GM18502 (cell line): Measurements from ENCODE around the gene BFAR.
"Not testable (repeated sequence)": the region's sequence is repeated elsewhere in the genome, so short reads cannot be mapped to it uniquely, and the experiment has no call there.

Experiments used
- ATAC-seq: cut with Tn5 transposase; IDR thresholded peaks from one replicate; pipeline ENCODE4 v1.9.1; 2021; ENCODE audit warnings: mild to moderate bottlenecking; ENCODE audit not compliant: unreplicated experiment, poor library complexity

BFAR gene

DNA sequence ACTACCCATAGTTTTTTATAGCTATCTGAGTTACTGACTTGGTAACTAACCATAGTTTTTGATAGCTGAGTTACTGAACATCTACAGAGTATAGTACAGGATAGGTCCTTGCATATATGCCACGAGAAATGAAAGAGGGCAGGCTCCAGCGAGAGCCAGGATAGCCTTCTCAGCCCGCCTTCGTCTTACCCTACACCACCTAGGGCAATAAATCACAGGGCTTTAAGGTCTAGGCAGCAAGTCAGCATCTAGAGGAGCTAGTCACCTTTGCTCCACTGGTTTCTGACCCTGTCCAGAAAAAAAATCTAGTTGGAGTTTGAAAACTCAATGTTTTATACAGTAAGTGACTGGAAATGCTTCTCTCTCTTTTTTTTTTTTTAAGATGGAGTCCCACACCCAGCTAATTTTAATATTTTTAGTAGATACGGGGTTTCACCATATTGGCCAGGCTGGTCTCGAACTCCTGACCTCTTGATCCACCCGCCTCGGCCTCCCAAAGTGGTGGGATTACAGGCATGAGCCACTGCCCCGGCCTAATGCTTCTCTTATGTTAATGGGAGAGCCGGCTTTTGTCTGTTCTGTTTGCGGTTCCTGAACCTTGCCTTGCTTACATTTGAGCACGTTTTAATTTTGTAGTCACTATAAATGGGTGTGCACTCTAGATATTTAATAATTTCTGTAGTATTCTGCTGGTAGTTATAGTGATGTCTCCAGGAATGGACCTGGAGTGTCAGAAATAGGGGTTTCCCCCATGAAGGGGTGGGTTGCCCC, 2.8 kb downstream of the BFAR start:
- no peak for ATAC-seq

DNA sequence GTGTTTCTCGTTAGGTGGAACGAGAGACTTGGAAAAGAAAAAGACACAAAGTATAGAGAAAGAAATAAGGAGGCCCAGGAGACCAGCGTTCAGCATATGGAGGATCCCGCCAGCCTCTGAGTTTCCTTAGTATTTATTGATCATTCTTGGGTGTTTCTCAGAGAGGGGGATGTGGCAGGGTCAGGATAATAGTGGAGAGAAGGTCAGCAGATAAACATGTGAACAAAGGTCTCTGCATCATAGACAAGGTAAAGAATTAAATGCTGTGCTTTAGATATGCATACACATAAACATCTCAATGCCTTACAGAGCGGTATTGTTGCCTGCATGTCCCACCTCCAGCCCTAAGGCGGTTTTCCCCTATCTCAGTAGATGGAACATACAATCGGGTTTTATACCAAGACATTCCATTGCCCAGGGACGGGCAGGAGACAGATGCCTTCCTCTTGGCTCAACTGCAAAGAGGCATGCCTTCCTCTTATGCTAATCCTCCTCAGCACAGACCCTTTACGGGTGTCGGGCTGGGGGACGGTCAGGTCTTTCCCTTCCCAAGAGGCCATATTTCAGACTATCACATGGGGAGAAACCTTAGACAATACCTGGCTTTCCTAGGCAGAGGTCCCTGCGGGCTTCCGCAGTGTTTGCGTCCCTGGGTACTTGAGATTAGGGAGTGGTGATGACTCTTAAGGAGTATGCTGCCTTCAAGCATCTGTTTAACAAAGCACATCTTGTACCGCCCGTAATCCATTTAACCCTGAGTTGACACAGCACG, 3.6 kb downstream of the BFAR start:
- not testable (repeated sequence) for ATAC-seq

DNA sequence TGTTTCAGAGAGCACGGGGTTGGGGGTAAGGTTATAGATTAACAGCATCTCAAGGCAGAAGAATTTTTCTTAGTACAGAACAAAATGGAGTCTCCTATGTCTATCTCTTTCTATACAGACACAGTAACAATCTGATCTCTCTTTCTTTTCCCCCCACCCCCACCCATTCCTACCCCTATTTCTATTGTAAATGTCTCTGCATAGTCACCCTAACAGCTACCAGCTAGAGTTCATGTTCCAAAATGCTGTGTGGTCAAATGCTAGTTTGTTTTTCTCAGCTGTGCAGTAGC, 4.1 kb downstream of the BFAR start:
- not testable (repeated sequence) for ATAC-seq

DNA sequence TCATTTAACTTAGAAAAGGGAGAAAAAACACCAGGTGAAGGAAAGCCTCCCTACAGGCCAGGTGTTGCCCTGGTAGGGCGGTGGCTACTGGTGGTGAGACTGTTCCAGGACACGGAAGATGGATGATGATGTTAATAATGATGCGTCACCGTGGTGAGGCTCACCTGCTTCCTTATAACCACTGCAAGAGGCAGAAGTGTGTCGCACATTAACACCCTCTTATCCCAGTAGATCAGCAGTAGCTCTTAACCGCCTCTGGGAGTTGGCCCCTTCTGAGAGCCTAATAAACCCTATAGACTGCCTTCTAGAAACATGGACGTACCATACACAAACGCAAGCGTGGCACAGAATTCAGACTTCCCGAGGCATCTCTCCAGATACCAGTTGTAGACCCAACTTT, 7.8 kb downstream of the BFAR start:
- ATAC-seq, result no peak

DNA sequence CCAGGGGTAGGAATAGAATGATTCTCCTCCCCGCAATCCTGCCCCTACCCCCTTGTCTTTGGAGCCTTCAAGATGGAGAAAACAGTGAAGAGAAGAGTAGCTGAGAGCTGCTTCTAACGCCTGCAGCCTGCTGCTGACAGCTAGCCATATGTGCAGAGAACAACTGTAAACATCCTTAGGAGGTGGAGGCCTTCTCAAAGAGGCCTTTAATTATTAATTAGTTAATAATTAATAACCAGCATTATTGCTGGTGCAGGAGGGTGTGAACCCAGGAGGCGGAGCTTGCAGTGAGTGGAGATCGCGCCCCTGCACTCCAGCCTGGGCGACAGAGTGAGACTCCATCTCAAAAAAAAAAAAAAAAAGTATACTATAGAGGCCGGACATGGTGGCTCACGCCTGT, 8.5 kb downstream of the BFAR start:
- ATAC-seq, result no peak

DNA sequence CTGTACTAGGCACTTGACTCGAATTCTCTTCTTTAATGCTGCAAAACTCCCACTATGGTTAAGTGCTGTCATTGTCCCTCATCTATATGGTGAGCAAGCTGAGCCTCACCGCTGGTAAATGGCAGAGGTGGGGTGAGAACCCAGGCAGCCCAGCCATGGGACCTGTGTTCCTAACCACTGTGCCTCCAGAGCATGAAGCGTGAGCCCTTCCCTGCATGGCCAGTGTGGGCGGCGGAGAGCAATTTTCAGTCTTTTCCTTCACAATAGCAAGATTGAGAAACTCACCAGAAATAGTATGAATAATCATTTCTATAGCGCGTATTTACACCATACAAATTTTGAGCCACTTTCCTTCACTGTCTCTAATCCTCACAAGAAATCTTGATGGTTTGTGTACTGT, 9.2 kb downstream of the BFAR start:
- no peak for ATAC-seq

DNA sequence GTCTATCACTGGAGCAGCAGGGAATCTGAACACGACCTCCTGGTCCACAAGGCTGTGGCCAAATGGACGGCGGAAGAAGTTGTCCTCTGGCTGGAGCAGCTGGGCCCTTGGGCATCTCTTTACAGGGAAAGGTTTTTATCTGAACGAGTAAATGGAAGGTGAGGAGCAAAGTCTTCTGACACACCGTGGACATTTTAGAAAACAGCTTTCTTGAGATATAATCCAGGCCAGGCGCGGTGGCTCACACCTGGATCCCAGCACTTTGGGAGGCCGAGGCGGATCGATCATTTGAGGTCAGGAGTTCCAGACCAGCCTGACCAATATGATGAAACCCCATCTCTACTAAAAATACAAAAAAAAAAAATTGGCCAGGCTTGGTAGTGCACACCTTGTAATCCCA, 17.1 kb downstream of the BFAR start:
- ATAC-seq, result no peak

DNA sequence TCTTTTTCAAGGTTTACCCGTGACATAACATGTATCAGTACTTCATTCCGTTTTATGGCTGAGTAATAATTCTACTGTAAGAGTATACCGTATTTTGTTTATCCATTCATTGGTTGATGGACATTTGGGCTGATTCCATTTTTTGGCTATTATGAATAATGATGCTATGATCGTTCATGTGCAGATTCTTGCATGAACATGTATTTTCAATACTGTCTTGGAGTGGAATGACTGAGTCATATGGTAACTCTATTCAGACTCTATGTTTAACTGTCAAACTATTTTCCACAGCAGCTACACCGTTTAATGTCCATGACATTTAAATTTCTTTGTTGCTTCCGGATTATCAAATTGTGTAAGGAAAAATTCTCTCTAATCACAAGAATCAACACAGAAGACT, 17.9 kb downstream of the BFAR start:
- ATAC-seq, result no peak

DNA sequence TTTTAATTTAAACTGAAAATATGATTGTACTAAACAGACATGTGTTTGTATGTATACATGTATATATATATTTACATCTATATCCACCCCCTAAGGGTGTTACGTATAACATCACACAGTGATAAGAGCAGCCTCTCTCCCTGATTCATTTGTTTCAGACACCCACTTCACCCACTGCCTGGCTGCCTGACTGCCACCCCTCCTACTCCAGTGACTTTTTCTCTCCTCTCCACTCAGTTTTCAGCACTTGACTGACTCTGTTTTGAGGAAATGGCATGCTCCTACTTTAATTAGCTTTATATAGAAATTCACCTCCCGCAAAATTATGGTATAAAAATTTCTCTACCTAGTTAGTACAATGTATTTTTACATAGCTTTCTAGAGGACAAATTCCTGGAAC, 20.0 kb downstream of the BFAR start:
- no peak for ATAC-seq

DNA sequence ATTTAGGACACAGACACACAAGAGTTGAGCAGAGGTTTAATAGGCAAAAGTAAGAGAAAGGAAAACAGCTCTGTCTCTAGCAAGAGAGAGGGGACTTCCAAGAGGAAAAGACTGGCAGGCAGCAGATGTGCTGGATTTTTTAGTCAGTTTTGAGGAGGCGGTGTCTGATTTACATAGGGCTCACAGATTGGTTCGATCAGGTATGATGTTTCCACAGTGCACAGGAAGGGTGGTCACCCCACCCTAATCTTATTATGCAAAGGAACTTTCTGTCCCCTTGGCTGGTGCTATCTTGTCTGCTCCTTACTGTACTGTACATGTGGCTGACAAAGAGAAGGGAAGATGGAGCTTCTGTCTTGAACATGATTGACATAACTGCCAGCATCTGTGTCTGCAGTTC, 25.3 kb downstream of the BFAR start:
- ATAC-seq, result peak; percentile 95

DNA sequence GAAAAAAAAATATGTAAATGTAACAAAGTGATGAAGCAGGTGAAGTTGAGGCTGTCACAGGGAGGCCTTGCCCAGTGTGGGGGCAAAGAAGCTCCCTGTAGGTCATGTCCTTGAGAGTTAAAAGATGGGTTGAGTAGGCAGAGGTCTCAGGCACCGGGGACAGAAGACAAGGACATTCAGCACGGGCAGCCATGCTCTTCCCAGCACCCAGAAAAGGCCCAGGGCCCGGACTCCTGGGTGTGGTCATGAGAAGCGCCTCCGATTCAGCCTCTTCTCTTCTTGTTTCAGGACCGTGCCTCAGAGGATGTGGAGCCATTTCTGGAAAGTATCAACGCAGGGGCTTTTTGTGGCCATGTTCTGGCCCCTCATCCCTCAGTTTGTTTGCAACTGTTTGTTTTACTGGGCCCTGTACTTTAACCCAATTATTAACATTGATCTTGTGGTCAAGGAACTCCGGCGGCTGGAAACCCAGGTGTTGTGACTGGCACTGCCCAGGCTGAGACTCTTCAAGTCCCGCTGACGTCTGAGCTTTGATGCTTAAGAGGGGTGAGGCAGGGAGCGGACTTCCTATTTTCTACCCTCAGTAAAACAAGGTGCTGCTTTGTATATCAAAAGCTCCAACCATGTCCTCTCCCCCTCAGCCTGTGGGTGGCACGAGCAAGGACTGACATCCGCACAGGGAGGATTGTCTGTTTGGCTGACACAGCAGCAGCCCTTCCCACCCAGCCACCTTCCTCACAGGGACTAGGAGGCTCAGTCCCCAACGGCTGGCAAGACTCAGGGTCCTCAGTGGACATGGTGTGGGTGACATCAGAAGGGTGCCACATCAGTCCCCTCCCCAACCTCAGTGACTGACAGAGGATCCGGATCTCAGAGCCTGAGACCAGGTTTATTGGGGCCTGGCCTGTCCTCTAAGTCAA, 34.9 kb downstream of the BFAR start:
- no peak for ATAC-seq

DNA sequence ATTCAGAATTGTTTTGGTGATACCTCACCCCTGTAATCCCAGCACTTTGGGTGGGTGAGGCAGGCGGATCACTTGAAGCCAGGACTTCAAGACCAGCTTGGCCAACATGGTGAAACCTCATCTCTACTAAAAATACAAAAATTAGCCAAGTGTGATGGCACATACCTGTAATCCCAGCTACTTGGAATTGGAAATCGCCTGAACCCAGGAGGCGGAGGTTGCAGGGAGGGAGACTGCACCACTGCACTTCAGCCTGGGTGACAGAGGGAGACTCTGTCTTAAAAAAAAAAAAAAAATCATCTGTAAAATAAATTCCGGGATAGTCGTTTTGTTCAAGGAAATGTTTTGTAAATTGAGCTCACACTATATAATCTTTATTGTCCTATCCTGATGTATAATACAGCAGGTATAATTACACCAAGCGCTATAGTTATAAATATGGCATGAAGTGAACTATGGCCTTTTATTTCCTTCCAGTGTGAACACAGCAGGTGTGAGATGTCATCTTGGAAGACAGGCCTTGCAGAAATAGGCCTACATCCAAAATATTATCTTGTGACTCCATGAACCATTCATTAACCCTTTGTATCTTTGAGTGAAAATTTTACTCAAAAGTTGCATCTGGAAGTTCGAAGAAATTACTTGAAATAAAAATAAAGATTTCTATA, 35.9 kb downstream of the BFAR start:
- no peak for ATAC-seq

DNA sequence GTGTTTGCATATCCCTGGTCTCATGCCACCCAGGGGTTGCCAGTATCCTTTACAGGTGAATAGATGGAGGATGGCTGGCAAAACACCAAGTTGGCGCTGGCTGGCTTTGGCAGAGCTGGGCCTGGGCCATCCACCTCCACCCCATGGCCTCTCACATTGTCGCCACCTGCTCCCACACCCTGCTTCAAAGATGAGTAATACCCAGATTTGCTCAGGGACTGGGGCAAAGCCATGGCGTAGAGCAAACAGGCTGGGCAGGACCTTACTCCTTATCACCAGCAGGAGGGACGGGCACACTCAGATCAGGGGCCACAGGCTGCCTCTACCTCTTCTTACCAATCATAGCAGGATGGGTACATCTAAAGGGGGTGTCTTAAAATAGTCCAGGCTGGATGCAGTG, 37.0 kb downstream of the BFAR start:
- ATAC-seq, result no peak

DNA sequence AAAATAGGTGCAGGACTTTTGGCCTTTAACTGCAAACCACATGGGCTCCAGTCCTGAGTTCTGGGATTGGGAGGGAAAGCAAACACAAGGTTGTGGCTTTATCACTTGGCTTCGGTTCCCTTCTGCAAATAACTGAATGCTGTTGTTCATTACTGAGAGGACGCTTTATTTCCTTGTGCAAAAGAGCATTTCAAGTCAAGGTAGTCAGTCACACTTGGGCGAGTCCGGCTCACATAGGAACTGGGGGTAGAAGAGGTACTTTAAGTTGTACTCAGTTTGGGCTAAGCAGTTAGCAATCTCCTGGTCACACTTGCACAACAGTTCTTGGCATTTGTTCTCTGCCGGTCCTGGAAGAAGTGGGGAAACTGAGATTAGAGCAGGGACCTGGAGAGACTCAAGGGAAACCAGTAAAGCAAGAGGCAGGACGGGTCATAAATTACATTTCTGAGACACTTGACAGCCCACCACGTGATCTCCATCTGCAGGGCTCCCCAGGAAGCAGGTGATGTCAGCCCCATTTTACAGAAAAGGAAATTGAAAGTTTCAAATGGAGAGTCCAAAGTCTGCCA, 39.7 kb downstream of the BFAR start:
- peak; percentile 72 for ATAC-seq

DNA sequence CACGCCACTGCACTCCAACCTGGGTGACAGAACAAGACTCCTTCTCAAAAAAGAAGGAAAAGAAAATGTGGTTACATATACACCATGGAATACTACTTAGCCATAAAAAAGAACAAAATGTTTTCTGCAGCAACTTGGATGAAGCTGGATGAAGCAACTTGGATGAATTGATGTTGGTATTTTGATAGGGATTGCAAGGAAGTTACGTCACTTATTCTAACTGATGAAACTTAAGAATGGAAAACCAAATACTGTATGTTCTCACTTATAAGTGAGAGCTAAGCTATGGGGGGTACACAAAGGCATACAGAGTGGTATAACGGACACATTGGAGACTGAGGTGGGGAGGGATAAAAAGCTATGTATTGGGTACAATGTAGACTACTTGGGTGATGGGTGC, 43.9 kb downstream of the BFAR start:
- no peak for ATAC-seq

DNA sequence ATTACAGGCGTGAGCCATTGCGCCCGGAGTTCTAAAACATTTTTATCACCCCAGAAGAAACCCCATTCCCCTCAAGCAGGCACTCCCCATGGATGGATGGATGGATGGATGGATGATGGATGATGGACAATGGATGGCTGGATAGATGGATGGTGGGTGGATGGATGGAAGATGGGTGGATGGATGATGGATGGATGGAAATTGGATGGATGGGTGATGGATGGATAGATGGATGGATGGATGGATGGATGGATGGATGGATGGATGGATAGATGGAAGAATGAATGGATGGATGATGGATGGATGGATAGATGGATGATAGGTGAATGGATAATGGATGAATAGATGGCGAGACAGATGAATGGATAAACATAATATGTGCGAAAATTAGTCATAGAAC, 44.9 kb downstream of the BFAR start:
- no peak for ATAC-seq

DNA sequence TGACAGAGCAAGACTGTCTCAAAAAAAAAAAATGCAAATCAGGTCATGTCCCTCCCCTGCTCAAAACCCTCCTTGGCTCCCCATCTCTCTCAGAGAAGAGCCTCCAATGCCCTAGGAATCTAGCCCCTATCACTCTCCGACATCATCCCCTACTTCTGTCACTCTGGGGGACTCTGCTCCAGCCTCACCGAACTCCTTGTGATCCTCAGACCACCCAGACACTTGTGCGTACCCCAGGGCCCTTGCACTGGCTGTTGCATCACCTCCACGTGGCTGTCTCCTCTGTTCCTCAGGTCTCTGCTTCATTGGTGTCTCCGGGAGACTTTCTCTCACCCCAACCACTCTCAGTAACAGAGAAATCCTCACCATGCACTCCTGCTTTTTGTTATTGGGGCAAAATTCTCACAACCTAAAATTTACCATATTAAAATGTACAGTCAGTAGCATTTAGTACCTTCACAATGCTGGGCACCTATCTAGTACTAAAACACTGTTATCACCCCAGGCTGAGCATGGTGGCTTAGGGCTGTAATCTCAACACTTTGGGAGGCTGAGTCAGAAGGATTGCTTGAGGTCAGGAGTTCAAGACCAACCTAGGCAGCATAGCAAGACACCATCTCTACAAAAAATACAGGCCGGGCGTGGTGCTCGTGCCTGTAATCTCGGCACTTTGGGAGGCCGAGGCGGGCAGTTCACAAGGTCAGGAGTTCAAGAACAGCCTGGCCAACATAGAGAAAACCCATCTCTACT, 46.2 kb downstream of the BFAR start:
- ATAC-seq, result no peak

DNA sequence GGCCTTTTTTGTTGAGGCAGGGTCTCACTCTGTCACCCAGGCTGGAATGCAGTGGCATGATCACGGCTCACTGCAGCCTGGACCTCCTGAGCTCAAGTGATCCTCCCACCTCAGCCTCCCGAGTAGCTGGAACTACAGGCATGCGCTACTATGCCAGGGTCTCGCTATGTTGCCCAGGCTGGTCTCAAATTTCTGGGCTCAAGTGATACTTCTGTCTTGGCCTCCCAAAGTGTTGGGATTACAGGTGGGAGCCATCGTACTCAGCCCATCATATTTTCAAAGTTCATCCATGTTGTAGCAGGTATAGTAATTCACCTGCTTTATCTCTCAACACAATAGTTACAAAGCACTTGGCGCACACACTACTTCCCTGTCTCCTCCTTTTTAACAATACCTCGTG, 47.6 kb downstream of the BFAR start:
- ATAC-seq, result not testable (repeated sequence)

DNA sequence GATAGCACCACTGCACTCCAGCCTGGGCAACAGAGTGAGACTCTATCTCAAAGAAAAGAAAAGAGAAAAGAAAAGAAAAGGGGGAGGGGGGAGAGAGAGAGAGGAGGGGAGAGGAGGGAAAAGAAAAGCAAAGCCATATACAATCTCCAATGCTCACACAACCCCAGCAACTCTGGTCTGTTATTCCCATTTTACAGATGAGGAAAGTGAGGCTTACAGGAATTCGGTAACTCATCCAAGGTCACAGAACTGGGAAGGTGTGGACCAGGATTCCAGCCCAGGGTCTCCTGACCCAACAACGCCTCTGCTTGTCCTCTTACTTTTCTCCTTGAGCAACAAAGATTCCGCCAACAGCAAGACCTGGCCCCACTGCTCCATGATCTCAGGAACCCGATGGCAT, 48.4 kb downstream of the BFAR start:
- no peak for ATAC-seq

DNA sequence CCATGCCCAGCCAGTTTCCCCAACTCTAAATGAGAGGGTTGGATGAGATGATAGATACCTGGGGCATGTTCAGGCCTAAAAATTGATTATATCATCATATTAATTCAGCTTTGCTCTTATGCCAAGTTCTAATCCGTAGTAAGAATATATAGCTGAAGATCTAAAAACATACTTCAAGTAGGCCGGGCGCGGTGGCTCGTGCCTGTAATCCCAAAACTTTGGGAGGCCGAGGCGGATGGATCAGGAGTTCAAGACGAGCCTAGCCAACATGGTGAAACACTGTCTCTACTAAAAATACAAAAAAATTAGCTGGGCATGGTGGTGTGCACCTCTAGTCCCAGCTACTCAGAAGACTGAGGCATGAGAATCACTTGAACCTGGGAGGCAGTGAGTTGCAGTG, 49.4 kb downstream of the BFAR start:
- ATAC-seq, result no peak
